GM19035 (cell line): ENCODE data around the gene HMGCS1.
"Not testable (repeated sequence)": the region's sequence is repeated elsewhere in the genome, so short reads cannot be mapped to it uniquely, and the experiment has no call there.

Experiments used
- ATAC-seq: cut with Tn5 transposase; IDR thresholded peaks from one replicate; pipeline ENCODE4 v1.9.1; 2021; ENCODE audit not compliant: unreplicated experiment

The HMGCS1 gene

DNA sequence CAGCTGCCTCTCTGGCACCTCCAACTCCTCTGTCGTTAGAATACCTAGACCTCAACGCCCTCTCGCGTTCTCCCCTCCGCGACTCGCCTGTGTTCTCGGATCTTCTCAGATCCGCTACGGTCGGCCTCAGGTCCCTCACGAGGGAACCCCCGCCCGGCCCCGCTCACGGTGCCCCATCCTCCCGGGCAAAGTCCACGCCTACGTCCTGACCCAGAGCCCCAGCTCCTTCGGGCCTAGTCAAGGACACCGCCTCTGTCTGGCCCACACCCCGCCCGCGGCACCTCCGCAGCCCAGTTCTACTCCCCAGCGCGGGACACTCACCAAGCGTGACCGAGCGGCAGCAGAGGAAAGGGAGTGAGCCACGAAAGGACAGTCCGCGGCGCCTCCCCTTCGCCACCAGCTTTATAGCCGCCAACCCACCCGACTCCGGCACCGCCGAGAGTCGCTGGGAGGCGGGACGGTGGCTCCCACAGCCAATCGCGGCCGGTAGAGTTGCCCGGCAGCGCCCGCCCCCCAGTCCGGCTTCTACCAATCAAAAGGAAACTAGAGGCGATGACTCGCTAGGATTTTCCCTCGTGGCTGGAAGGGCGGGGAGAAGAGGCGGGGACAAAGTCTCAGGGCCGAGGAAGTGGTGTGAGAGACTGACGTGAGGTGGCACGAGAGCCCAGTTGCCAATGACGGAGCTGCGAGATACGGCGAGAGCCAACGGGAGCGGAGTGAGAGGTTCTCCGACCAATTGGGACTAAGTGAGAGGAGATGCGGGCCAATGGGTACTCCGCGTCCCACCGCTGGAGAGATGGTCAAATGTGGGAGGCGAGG is at the start of gene HMGCS1:
Gene HMGCS1, minus strand, starts transcription at position 378 of the 819 bp plus-strand sequence. CDS start 14,447 bp downstream, outside the sequence.
- peak; percentile 92 for ATAC-seq

- ATAC-seq: no peak
These were observed 45.5 kb upstream of the HMGCS1 start for GRCh38 chr5:43358726-43359125.

DNA sequence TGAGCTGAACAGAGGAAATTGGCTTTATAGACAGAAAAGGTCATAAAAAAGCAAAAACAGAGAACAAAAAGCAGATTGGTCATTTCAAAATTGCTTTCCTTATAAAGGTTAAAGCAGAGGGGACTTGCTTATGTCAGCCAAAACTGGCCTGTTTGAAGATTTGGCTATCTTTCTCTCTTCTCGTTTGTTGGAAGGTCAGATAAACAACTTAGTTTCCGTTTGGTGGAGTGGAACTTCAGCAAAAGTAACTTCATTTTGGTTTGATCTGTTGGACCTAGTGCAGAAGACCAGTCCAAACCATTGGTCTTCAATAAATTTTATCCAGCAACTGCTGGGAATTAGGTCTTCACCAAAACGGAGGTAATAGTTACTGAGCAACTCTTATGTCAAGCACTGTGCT is 45.1 kb upstream of the HMGCS1 start:
- ATAC-seq: no peak

DNA sequence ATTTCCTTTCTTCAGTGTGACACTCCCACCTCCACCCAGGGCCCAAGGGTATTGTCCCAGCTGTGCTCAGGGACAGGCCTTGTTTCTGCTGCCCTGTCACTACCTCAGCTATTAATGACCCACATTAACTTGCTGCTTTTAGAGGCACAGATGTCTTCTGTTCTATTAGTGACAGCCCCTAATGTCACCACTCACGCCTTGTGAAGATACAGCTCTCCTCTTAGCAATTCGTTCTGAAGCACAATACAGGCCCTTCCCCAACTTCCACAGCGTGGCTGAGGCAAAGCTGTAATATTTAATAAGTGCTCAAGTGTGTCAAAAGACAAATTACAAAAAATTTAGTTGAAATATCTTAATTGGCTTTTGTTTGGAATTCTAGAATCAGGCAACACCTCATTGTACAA is 44.7 kb upstream of the HMGCS1 start:
- no peak for ATAC-seq

DNA sequence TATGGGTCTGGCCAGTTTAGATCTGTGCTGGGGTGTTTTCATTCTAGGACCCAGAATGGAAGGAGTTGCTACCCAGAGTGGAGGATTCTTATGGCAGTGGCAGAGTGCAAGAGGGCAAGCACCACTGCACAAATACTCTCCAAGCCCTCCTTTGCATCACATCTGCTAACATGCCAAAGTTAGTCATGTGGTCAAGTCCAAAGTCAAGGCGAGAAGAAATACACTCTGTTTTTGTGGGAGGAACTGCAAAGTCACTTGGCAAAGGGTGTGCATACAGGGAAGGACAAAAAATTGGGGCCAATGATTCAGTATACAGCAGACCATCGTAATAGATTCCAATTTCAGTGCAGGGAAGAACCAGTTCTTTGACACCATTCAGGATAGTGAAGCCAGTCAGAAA is 43.9 kb upstream of the HMGCS1 start:
- ATAC-seq: no peak

- ATAC-seq: no peak
These were observed 41.6 kb upstream of the HMGCS1 start for GRCh38 chr5:43354774-43355173.

DNA sequence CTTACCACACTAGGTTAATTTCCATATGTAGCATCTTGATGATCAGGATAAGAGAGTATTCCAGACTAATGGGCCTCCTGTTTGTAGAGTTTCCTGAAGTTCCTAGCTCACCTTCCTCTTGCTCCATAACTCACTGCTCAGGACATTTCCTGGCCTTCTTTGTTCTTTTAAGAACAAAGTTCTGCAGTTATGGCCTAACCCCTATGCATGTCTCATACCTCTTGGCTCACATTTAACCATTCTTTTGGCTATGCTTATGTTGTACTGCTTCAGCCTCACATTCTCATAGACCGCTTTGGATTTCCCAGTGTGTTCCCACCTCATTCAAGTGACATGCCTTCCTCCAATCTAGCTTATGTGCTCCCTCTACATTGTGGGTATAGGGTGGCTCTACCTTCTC is 40.5 kb upstream of the HMGCS1 start:
- ATAC-seq: no peak

DNA sequence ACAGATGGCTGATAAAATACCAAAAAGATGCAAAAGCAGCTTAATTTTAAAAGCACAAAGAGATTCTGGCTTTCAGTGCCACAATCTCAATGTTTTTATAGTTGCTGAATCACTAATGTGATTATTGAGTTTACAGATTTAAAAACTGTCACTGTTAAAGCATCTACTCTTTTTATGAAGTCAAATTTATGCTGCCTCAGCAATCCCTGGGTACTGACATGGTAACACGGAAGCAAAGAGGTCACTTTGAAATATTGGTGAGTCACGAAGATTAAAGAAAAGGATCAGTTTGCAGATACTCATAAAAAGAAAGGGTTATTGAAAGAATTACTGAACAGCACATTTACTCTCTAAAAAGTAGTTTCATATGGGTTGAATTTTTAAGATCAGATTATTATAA is 39.7 kb upstream of the HMGCS1 start:
- no peak for ATAC-seq

DNA sequence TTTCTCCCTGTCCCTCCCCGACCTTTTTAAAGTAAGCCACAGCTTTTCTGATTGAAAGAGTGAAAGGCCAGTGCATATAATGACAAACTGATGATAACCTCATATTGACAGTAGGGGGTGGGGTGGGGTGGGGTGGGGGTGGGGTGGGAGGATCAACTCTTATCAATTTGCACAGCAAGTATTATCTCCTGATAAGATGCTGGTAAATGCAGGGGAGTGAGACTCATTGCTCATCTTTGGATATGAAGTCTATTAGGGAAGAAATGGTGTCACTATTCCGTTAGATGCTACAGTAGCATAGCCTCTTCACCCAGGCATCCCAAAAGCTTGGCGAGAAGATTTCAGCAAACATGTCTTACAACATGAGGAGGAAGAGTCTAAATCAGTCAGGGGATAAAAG is 38.9 kb upstream of the HMGCS1 start:
- ATAC-seq: no peak

GRCh38 chr5:43348861-43349363 is 35.7 kb upstream of the HMGCS1 start:
- ATAC-seq: no peak

DNA sequence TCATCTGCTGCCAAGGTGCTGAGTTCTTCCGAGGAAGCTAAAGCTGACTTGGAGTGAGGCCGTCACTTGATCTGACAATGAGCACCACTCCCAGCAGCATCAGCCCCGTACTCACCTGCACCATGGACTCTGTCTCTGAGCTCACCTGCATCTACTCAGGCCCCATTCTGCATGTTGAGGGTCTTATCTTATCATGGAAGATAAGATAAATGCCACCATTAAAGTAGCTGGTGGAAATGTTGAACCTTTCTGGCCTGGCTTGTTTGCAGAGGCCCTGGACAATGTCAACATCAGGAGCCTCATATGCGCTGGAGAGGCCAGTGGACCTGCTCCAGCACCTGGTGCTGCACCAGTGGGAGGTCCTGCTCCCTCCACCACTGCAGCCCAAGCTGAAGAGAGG is 35.0 kb upstream of the HMGCS1 start:
- ATAC-seq: no peak

GRCh38 chr5:43338862-43339261 is 25.6 kb upstream of the HMGCS1 start:
- ATAC-seq: no peak

DNA sequence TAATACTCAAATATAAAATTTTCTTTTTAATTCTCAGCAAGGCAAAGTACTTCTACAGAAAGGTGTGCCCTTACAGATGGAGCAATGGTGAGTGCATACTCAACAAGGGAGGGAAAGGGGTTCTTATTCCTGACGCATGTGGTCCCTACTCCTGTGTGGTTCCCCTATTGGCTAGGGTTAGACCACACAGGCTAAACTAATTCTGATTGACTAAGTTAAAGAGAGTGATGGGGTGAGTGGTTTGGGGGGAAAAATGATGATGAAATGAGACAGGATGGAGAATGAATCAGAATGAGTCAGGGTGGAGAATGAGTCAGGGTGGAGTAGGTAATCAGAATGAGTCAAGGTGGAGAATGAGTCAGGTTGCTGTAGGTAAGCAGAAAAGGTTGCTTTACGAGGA is 22.9 kb upstream of the HMGCS1 start:
- ATAC-seq: no peak

DNA sequence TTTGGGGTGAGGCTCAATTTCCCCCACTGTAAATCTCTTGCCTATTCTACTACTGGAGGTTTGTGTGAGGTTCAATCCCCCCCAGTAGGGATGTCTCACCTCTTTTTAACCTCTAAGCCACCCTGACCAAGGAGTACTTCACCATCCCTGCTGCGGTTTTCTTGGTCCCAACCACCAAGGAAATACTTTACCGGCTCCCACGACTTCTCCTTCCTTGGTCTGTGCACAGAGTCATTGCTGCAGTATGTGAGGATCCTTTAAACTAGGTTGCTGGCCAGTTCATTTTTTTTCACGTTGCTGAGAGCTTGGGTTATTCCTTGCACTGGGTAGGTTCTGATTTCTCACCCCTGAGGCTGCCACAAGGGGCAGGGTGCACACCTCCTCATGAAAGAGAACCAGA is 22.5 kb upstream of the HMGCS1 start:
- no peak for ATAC-seq

DNA sequence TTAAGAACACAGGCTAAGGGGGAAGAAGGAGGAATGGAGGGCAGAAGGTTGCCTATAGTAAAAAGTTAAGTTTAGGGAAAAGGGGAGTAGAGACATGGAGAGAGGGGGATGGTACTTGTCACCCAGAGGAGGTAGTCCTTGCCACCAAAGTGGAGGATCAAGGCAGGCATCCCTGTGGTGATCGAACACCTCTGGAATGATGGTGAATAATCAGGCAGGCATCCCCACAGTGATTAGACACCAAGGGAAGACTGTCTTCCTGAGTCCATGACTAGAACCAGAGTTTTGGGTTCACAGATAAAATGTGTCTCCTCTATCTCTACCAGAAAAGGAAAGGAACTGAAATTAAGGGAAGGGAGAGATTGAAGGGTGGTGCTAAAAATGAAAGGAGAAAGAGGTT is 19.2 kb upstream of the HMGCS1 start:
- no peak for ATAC-seq

GRCh38 chr5:43325624-43326023 is 12.4 kb upstream of the HMGCS1 start:
- ATAC-seq: not testable (repeated sequence)

DNA sequence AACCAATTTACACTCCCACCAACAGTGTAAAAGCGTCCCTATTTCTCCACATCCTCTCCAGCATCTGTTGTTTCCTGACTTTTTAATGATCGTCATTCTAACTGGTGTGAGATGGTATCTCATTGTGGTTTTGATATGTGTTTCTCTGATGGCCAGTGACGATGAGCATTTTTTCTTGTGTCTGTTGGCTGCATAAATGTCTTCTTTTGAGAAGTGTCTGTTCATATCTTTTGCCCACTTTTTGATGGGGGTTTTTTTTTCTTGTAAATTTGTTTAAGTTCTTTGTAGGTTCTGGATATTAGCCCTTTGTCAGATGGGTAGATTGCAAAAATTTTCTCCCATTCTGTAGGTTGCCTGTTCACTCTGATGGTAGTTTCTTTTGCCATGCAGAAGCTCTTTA is 10.3 kb upstream of the HMGCS1 start:
- not testable (repeated sequence) for ATAC-seq

GRCh38 chr5:43320846-43321245 is 7.6 kb upstream of the HMGCS1 start:
- no peak for ATAC-seq

DNA sequence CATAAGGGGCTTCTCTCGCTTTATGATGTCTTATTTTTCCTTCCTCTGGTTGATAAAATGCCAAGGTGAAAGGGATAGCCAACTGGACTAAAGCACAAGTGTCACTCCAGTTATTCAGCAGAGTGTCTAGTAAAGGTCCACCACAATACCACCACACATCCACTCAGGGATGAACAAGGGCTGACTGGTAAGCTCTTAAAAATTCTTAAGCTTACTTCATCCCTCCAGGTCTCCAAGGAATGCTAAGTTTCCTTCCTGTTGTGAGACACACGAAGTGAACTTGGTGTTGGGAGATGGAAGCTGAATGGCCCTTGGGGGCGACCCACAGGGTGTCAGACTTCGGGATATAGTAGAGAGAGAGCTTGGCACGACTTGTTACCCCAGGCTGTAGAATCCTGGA is 3.2 kb upstream of the HMGCS1 start:
- ATAC-seq: no peak

DNA sequence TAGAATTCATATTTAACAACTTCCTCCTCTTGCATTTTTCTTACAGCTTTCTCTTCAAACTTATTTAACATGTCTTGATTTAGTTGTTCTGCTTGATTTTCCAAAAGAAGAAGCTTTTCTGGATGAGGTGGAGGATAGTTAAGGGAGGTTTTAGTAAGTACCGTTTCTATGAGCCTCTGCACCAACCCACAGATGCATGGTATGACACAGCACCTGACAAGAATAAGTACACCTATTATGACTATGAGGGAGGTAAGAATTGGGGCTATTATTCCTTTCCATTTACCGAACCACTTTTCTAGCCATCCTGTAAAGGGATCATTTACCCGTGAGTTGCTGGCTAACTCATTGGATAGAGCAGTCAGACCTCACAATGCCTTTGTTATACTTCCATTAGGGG is 2.5 kb upstream of the HMGCS1 start:
- no peak for ATAC-seq

DNA sequence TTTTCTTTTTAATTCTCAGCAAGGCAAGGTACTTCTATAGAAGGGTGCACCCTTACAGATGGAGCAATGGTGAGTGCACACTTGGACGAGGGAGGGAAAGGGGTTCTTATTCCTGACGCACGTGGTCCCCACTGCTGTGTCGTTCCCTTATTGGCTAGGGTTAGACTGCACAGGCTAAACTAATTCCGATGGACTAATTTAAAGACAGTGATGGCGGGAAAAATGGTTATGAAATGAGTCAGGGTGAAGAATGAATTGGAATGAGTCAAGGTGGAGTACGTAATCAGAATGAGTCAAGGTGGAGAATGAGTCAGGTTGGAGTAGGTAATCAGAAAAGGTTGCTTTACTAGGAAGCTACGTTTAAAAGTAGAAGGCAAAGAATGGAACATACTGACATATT is 2.1 kb upstream of the HMGCS1 start:
- no peak for ATAC-seq

DNA sequence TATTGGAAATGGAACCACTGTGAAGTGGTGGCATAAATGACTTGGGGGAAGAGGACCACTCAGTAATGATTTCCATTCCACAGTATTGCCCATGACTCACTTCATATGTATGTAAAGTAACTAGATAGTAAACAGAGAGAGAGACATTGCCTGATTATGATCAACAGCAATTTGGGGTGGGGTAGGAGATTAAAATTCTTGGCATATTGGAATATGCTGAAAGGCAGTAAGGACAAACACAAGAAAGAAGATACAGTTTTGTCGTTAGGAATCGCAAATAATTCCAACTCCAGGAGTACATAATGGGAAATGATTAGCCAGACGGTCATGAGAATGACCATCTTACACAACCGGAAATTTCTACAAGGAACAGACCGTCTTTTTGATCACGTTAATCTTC is 1.5 kb upstream of the HMGCS1 start:
- no peak for ATAC-seq
